Breast epithelium (tissue), 4 donors: ENCODE data around the gene CTXN1. TPM values are rescaled to one million over a fixed set of nuclear protein-coding genes. Genes with fewer than 3 reads are reported as not detected.

Experiments used
- DNase-seq, 2 donors: peaks; one replicate each; pipeline ENCODE4 v3.0.0-alpha.2; 2019; ENCODE audit warnings: low spot score in 2 of 2
- H3K27ac ChIP-seq, 2 donors: fragments of 200-600 bp; sonication (generic) in 1 of 2; one replicate each; pipeline ENCODE4 v1.5.1; 2016 to 2019; ENCODE audit warnings: mild to moderate bottlenecking in 1 of 2
- H3K27me3 ChIP-seq, 2 donors: fragments of 200-600 bp; sonication (generic) in 1 of 2; one replicate each; pipeline versions ENCODE4 v1.5.1 to v1.6.0; 2017 to 2019; ENCODE audit warnings: control low read depth in 1 of 2, mild to moderate bottlenecking in 1 of 2
- H3K36me3 ChIP-seq: fragments of 200-600 bp; one replicate; pipeline ENCODE4 v1.5.1; 2019
- H3K4me1 ChIP-seq, 2 donors: fragments of 200-600 bp; sonication (generic); one replicate each; pipeline ENCODE4 v1.5.1; 2016 to 2019; ENCODE audit warnings: control low read depth in 1 of 2
- H3K4me3 ChIP-seq, 3 donors: fragments of 200-600 bp; sonication (generic); 1 replicate in 2 of 3; 2 replicates in 1 of 3; pipeline ENCODE4 v1.5.1; 2016 to 2019; ENCODE audit warnings: mild to moderate bottlenecking in 3 of 3, moderate library complexity in 2 of 3
- H3K9me3 ChIP-seq, 2 donors: fragments of 200-600 bp; sonication (generic) in 1 of 2; one replicate each; pipeline ENCODE4 v1.5.1; 2016 to 2019; ENCODE audit warnings: control low read depth in 1 of 2
- CTCF ChIP-seq, 3 donors: fragments of 450-650 bp; IDR thresholded peaks; one replicate each; pipeline ENCODE4 v1.5.1; 2016 to 2017; ENCODE audit warnings: antibody characterized with exemption in 3 of 3, mild to moderate bottlenecking in 3 of 3, moderate library complexity in 3 of 3
- POLR2A ChIP-seq: fragments of 450-650 bp; IDR thresholded peaks from one replicate; pipeline ENCODE4 v1.6.1; 2016; ENCODE audit warnings: antibody characterized with exemption, mild to moderate bottlenecking, moderate library complexity
- POLR2AphosphoS5 ChIP-seq, 3 donors: sonication (generic); formaldehyde crosslinking; IDR thresholded peaks; one replicate each; pipeline ENCODE4 v1.6.1; 2017; ENCODE audit warnings: antibody characterized with exemption in 3 of 3
- intact Hi-C: fragments of 100-400 bp; cut with DNase I; formaldehyde crosslinking; loops from one replicate; pipeline ENCODE4 v1.15.1; 2023; ENCODE audit warnings: low total_unique reads
- total RNA-seq, 3 donors: library from RNA; depleted of rRNA; stranded (reverse); fragments of >200 nt; gene quantifications; one replicate each; pipeline ENCODE4 v1.1.0, GENCODE V29; 2016

The CTXN1 gene
- total RNA-seq, 3 donors from 2014 or later, result 0.32 to 9.5 (median 5.6) TPM

- TF ChIP-seq CTCF (IDR thresholded peaks at IDR 0.05) (no peak), POLR2AphosphoS5 (IDR thresholded peaks at IDR 0.05) (no peak), POLR2A (no peak)
- Histone ChIP-seq H3K27me3 (peaks cover 10 to 40% of the 10 kb centered on the region in 2 donors), H3K27ac (no peak overlapping the region), H3K4me1 (peaks cover 9 to 21% of the 10 kb centered on the region in 2 donors), H3K9me3 (no peaks in the 10 kb centered on the region), H3K4me3 (peak overlapping the region in 1 of 3 donors; percentile 66), H3K36me3 (peaks cover 23% of the 10 kb centered on the region)
- DNase-seq, result no peak
- intact Hi-C loops, result no loop called here
These were observed 10.5 kb downstream of the CTXN1 start for GRCh38 chr19:7915250-7916102.

- H3K36me3 ChIP-seq, result peaks cover 27% of the 10 kb centered on the region
- H3K27ac ChIP-seq, result no peak within 1 kb of the TSS
- peaks cover 9 to 21% of the 10 kb centered on the region in 2 donors for H3K4me1 ChIP-seq
- intact Hi-C loops, result no loop called here
- no peaks in the 10 kb centered on the region for H3K9me3 ChIP-seq
- H3K27me3 ChIP-seq, result peaks cover 10 to 40% of the 10 kb centered on the region in 2 donors
- no peak for DNase-seq
- no peak for TF ChIP-seq CTCF (IDR thresholded peaks at IDR 0.05)
- TF ChIP-seq POLR2AphosphoS5 (IDR thresholded peaks at IDR 0.05), result no peak
- TF ChIP-seq POLR2A, result no peak
- no peak within 1 kb of the TSS for H3K4me3 ChIP-seq
These were observed 11.3 kb downstream of the CTXN1 start, which contains the start of gene TGFBR3L for GRCh38 chr19:7914598-7915045. Gene TGFBR3L, plus strand, starts transcription at chr19:7914830.

GRCh38 chr19:7914099-7914498 is 11.8 kb downstream of the CTXN1 start:
- peaks cover 27% of the 10 kb centered on the region for H3K36me3 ChIP-seq
- H3K4me1 ChIP-seq, result peaks cover 9 to 21% of the 10 kb centered on the region in 2 donors
- no peaks in the 10 kb centered on the region for H3K9me3 ChIP-seq
- H3K27me3 ChIP-seq, result peaks cover 10 to 40% of the 10 kb centered on the region in 2 donors
- TF ChIP-seq POLR2A (no peak), POLR2AphosphoS5 (IDR thresholded peaks at IDR 0.05) (no peak), CTCF (IDR thresholded peaks at IDR 0.05) (no peak)
- no peak for DNase-seq
- intact Hi-C loops, result no loop called here
- H3K4me3 ChIP-seq, result no peak overlapping the region
- H3K27ac ChIP-seq, result no peak overlapping the region

GRCh38 chr19:7913652-7914051 is 12.3 kb downstream of the CTXN1 start:
- no peak for DNase-seq
- no peak overlapping the region for H3K27ac ChIP-seq
- H3K4me3 ChIP-seq, result no peak overlapping the region
- TF ChIP-seq CTCF (IDR thresholded peaks at IDR 0.05), result no peak
- H3K9me3 ChIP-seq, result no peaks in the 10 kb centered on the region
- intact Hi-C loops, result no loop called here
- peaks cover 8 to 36% of the 10 kb centered on the region in 2 donors for H3K27me3 ChIP-seq
- peaks cover 27% of the 10 kb centered on the region for H3K36me3 ChIP-seq
- peaks cover 9 to 21% of the 10 kb centered on the region in 2 donors for H3K4me1 ChIP-seq
